HK-2 (cell line): Measurements from ENCODE around the gene AMDHD2.
"Not testable (repeated sequence)": the region's sequence is repeated elsewhere in the genome, so short reads cannot be mapped to it uniquely, and the experiment has no call there.

Source experiments
- DNase-seq: peaks from one replicate; pipeline ENCODE4 v3.0.0-alpha.2; 2018; ENCODE audit not compliant: unreplicated experiment

Gene AMDHD2

GRCh38 chr16:2520097-2520783, at the start of gene AMDHD2:
AMDHD2 (plus strand) TSS chr16:2520371; CDS start chr16:2520459, 88 bp downstream.
- peak; percentile 84 for DNase-seq

- no peak for DNase-seq
Observed at GRCh38 chr16:2470603-2471015, 49.6 kb upstream of the AMDHD2 start.

GRCh38 chr16:2471016-2471652, 49.0 kb upstream of the AMDHD2 start, which contains the start of gene NTN3:
NTN3 (plus strand) TSS chr16:2471297; CDS start chr16:2471702, 405 bp downstream.
- DNase-seq: no peak

- DNase-seq: no peak
Observed at GRCh38 chr16:2471653-2472487, 48.3 kb upstream of the AMDHD2 start.

GRCh38 chr16:2472488-2472864, 47.7 kb upstream of the AMDHD2 start:
- DNase-seq: no peak

GRCh38 chr16:2472885-2473445, 47.2 kb upstream of the AMDHD2 start:
- DNase-seq: no peak

GRCh38 chr16:2473446-2473926, 46.7 kb upstream of the AMDHD2 start:
- no peak for DNase-seq

GRCh38 chr16:2473999-2474876, 45.9 kb upstream of the AMDHD2 start:
- DNase-seq: peak; percentile 48

- peak; percentile 76 for DNase-seq
Observed at GRCh38 chr16:2474877-2475412, 45.2 kb upstream of the AMDHD2 start, which contains the start of gene TBC1D24. TBC1D24 (plus strand) TSS chr16:2475127; CDS start chr16:2496149, 21,022 bp downstream.

GRCh38 chr16:2475413-2476344, 44.5 kb upstream of the AMDHD2 start:
- no peak for DNase-seq

- DNase-seq: no peak
Observed at GRCh38 chr16:2476345-2476720, 43.8 kb upstream of the AMDHD2 start.

GRCh38 chr16:2476741-2477140, 43.4 kb upstream of the AMDHD2 start:
- DNase-seq: no peak

- no peak for DNase-seq
Observed at GRCh38 chr16:2477327-2477726, 42.8 kb upstream of the AMDHD2 start.

- no peak for DNase-seq
Observed at GRCh38 chr16:2478279-2478678, 41.9 kb upstream of the AMDHD2 start.

GRCh38 chr16:2479996-2480395, 40.2 kb upstream of the AMDHD2 start:
- DNase-seq: not testable (repeated sequence)

- DNase-seq: no peak
Observed at GRCh38 chr16:2480948-2481347, 39.2 kb upstream of the AMDHD2 start.

GRCh38 chr16:2481676-2482075, 38.5 kb upstream of the AMDHD2 start:
- DNase-seq: no peak

GRCh38 chr16:2482249-2482648, 37.9 kb upstream of the AMDHD2 start:
- no peak for DNase-seq

GRCh38 chr16:2482708-2483534, 37.2 kb upstream of the AMDHD2 start:
- DNase-seq: no peak
